Left ventricle myocardium inferior (tissue), 1 donor: Measurements from ENCODE around the gene LCN10. TPM values are rescaled to one million over a fixed set of nuclear protein-coding genes. Genes with fewer than 3 reads are reported as not detected.
"Not testable (repeated sequence)": the region's sequence is repeated elsewhere in the genome, so short reads cannot be mapped to it uniquely, and the experiment has no call there.

ENCODE experiments used
- DNase-seq: peaks from one replicate; pipeline ENCODE4 v3.0.0-alpha.2; 2020
- H3K27ac ChIP-seq: fragments of 200-600 bp; replicated peaks from 2 replicates; pipeline ENCODE4 v1.8.0; 2021
- H3K27me3 ChIP-seq: fragments of 200-600 bp; 2 replicates; pipeline ENCODE4 v1.8.0; 2021; ENCODE audit warnings: low read depth
- H3K36me3 ChIP-seq: fragments of 200-600 bp; 2 replicates; pipeline ENCODE4 v1.8.0; 2021
- H3K4me1 ChIP-seq: fragments of 200-600 bp; 2 replicates; pipeline ENCODE4 v1.8.0; 2021
- H3K4me3 ChIP-seq: fragments of 200-600 bp; 2 replicates; pipeline ENCODE4 v1.8.0; 2021; ENCODE audit warnings: mild to moderate bottlenecking, moderate library complexity
- H3K9me3 ChIP-seq: fragments of 200-600 bp; replicated peaks from 2 replicates; pipeline ENCODE4 v1.8.0; 2021
- intact Hi-C: fragments of 100-400 bp; cut with micrococcal nuclease; formaldehyde crosslinking; loops from one replicate; pipeline ENCODE4 v1.11.0; 2022
- total RNA-seq: library from RNA; stranded (reverse); fragmentation: NEBNext Ultra II Directional; extraction: Animal tissue kit (Norgen Biotek cat#: 25700); gene quantifications from one replicate; pipeline ENCODE4 v1.2.1, GENCODE V29; 2021
- TF ChIP-seq, protein P1 (sequence below): fragments of 200-600 bp; IDR thresholded peaks from 2 replicates; pipeline ENCODE4 v1.8.0; 2021; ENCODE audit warnings: antibody characterized with exemption, mild to moderate bottlenecking, borderline replicate concordance
- donor health status: DM: no; HTN: yes; CAD: no; lungs with severe emphysema.

The LCN10 gene
- total RNA-seq, 1 donor from 2014 or later = 9.6 TPM

GRCh38 chr9:136787690-136788400 lies 45.1 kb upstream of the LCN10 start:
- intact Hi-C loops = loop anchor here (5.0 kb wide), 1 partner anchor 249 kb away; no protein-coding TSS in a partner anchor
- peak; percentile 56 for DNase-seq
- Histone ChIP-seq H3K9me3 (no peaks in the 10 kb centered on the region), H3K27me3 (no peaks in the 10 kb centered on the region), H3K27ac (peak overlapping the region; percentile 34), H3K4me1 (peaks cover 32% of the 10 kb centered on the region), H3K4me3 (peak overlapping the region; percentile 2), H3K36me3 (peaks cover 6% of the 10 kb centered on the region)
- TF ChIP-seq, protein P1, sequence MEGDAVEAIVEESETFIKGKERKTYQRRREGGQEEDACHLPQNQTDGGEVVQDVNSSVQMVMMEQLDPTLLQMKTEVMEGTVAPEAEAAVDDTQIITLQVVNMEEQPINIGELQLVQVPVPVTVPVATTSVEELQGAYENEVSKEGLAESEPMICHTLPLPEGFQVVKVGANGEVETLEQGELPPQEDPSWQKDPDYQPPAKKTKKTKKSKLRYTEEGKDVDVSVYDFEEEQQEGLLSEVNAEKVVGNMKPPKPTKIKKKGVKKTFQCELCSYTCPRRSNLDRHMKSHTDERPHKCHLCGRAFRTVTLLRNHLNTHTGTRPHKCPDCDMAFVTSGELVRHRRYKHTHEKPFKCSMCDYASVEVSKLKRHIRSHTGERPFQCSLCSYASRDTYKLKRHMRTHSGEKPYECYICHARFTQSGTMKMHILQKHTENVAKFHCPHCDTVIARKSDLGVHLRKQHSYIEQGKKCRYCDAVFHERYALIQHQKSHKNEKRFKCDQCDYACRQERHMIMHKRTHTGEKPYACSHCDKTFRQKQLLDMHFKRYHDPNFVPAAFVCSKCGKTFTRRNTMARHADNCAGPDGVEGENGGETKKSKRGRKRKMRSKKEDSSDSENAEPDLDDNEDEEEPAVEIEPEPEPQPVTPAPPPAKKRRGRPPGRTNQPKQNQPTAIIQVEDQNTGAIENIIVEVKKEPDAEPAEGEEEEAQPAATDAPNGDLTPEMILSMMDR = peak; percentile 90

- DNase-seq, H3K27me3 ChIP-seq, H3K9me3 ChIP-seq, H3K4me3 ChIP-seq, H3K27ac ChIP-seq, H3K36me3 ChIP-seq: not testable (repeated sequence)
- intact Hi-C loops = loop anchor here (5.0 kb wide), 1 partner anchor 250 kb away; no protein-coding TSS in a partner anchor
- H3K4me1 ChIP-seq = peaks cover 23% of the 10 kb centered on the region
Measured at GRCh38 chr9:136786983-136787382, 44.2 kb upstream of the LCN10 start.

DNA sequence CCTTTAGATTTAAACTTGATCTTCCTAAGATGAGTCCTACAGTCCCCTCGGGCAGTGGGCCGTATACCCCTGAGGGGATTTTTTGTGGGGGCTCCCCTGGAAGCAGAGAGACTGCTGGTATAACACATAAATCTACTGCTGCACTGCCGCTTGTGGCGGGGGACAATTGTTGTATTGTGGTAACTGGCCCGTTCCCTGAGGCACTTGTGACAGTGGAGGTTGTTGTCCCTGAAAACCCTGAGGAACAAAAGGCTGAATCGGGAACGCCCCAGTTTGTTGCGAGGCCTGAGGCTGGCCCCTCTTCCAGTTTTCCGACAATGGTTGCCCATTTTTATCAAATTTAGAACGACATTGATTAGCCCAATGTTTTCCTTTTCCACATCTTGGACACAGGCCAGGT lies 43.7 kb upstream of the LCN10 start:
- TF ChIP-seq, protein P1 = no peak
- Histone ChIP-seq H3K36me3 (no peaks in the 10 kb centered on the region), H3K27me3 (no peaks in the 10 kb centered on the region), H3K4me3 (no peak overlapping the region), H3K9me3 (no peaks in the 10 kb centered on the region), H3K27ac (no peak overlapping the region), H3K4me1 (peaks cover 18% of the 10 kb centered on the region)
- intact Hi-C loops = loop anchor here (5.0 kb wide), 1 partner anchor 251 kb away; no protein-coding TSS in a partner anchor
- no peak for DNase-seq

DNA sequence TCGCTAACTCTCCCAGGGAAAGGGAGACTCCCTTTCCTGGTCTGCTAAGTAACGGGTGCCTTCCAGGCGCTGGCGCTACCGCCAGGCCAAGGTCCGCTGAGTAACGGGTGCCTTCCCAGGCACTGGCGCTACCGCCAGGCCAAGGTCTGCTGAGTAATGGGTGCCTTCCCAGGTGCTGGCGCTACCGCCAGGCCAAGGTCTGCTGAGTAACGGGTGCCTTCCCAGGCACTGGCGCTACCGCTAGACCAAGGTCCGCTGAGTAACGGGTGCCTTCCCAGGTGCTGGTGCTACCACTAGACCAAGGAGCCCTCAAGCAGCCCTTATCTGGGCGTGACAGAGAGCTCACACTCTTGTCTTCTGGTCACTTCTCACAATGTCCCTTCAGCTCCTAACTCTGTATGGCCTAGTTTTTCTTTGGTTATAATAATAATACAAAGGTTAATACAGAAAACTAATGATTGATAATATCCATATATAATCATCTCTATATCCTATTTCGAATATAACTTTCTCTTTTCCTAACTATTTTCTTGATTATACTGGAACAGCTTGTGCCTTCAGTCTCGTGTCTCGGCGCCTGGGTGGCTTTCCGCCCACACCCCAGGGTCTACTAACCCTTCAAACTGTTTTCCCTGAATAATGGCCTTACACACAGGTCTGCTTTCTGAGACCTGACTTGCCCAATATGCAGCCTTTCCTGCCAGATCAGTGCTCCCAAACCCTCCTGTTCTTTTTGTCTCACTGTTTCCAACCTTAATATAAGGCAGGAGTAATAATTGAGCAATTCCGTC lies 43.0 kb upstream of the LCN10 start:
- DNase-seq, H3K27ac ChIP-seq, H3K9me3 ChIP-seq, H3K36me3 ChIP-seq, H3K4me3 ChIP-seq, H3K27me3 ChIP-seq: not testable (repeated sequence)
- H3K4me1 ChIP-seq = peaks cover 16% of the 10 kb centered on the region
- intact Hi-C loops = loop anchor here (5.0 kb wide), 1 partner anchor 252 kb away; no protein-coding TSS in a partner anchor

- no peak overlapping the region for H3K27ac ChIP-seq
- H3K9me3 ChIP-seq = no peaks in the 10 kb centered on the region
- DNase-seq = no peak
- H3K27me3 ChIP-seq = no peaks in the 10 kb centered on the region
- H3K4me1 ChIP-seq = peaks cover 9% of the 10 kb centered on the region
- intact Hi-C loops = loop anchor here (5.0 kb wide), 1 partner anchor 252 kb away; no protein-coding TSS in a partner anchor
- no peaks in the 10 kb centered on the region for H3K36me3 ChIP-seq
- H3K4me3 ChIP-seq = no peak overlapping the region
- TF ChIP-seq, protein P1 = no peak
Measured at GRCh38 chr9:136784997-136785361, 42.2 kb upstream of the LCN10 start.

DNA sequence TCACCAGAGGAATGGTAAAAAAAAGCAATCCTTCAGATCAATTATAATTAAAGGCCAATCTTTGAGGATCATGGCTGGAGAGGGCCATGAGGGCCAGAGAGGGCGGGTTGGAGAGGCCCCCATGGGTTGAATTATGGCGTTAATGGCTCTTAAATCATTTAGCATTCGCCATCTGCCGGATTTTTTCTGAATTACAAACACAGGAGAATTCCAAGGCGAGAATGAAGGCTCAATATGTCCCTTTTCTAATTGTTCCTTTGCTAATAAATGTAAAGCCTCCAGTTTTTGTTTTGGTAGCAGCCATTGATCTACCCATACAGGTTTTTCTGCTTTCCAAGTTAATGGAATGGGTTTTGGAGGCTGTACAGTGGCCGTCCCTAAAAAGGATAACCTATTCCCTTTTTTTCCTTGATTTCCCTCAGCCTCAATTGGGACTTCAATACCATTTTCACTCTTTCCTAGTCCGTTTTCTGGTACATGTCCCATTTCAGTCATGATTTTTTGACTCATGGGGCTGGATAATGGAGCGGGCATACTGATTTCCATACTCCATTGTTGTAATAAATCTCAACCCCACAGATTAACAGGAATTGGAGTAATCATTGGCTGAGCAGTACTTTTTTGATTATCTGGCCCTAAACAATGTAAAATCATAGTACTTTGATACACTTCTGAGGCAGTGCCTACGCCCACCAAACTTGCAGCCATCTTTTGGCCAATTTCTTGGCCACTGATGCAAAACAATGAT lies 41.7 kb upstream of the LCN10 start:
- TF ChIP-seq, protein P1 = peak; percentile 62
- Histone ChIP-seq H3K27ac (no peak overlapping the region), H3K27me3 (no peaks in the 10 kb centered on the region), H3K4me3 (no peak overlapping the region), H3K36me3 (no peaks in the 10 kb centered on the region), H3K4me1 (peaks cover 7% of the 10 kb centered on the region), H3K9me3 (no peaks in the 10 kb centered on the region)
- DNase-seq = no peak
- intact Hi-C loops = no loop called here
